HL-60 (cell line): Measurements from ENCODE around the gene MLH1.

Experiments used
- GABPA ChIP-seq: IDR thresholded peaks from 2 replicates; pipeline ENCODE4 v1.6.1; 2012; ENCODE audit warnings: low read depth
- POLR2AphosphoS5 ChIP-seq: IDR thresholded peaks from 2 replicates; pipeline ENCODE4 v1.6.1; 2012; ENCODE audit warnings: low read depth
- SPI1 ChIP-seq: IDR thresholded peaks from 2 replicates; pipeline ENCODE4 v1.6.1; 2012; ENCODE audit warnings: low read depth, mild to moderate bottlenecking, borderline replicate concordance
- TF ChIP-seq, protein P1 (sequence below): IDR thresholded peaks from one replicate; pipeline ENCODE4 v1.5.1; 2011; ENCODE audit warnings: low read length, control low read depth, inconsistent platforms; ENCODE audit not compliant: insufficient read depth
- TF ChIP-seq, protein P2 (sequence below): IDR thresholded peaks from 2 replicates; pipeline ENCODE4 v1.6.1; 2012; ENCODE audit warnings: low read depth; ENCODE audit not compliant: insufficient replicate concordance

DNA sequence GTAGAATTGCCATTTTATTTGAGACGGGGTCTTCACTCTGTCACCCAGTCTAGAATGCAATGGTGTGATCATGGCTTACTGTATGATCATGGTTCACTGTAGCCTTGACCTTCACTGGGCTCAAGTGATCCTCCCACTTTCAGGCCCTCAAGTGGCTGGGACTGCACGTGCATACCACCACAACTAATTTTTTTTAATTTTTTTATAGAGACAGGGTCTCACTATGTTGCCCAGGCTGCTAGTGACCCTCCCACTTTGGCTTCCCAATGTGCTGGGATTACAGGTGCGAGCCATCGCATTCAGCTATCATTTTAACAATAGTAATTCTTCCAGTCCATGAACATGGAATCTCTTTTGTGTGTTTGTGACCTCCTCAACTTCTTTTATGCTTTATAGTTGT lies 12.3 kb upstream of the MLH1 start:
- TF ChIP-seq, protein P1, sequence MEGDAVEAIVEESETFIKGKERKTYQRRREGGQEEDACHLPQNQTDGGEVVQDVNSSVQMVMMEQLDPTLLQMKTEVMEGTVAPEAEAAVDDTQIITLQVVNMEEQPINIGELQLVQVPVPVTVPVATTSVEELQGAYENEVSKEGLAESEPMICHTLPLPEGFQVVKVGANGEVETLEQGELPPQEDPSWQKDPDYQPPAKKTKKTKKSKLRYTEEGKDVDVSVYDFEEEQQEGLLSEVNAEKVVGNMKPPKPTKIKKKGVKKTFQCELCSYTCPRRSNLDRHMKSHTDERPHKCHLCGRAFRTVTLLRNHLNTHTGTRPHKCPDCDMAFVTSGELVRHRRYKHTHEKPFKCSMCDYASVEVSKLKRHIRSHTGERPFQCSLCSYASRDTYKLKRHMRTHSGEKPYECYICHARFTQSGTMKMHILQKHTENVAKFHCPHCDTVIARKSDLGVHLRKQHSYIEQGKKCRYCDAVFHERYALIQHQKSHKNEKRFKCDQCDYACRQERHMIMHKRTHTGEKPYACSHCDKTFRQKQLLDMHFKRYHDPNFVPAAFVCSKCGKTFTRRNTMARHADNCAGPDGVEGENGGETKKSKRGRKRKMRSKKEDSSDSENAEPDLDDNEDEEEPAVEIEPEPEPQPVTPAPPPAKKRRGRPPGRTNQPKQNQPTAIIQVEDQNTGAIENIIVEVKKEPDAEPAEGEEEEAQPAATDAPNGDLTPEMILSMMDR = no peak
- TF ChIP-seq, protein P2, sequence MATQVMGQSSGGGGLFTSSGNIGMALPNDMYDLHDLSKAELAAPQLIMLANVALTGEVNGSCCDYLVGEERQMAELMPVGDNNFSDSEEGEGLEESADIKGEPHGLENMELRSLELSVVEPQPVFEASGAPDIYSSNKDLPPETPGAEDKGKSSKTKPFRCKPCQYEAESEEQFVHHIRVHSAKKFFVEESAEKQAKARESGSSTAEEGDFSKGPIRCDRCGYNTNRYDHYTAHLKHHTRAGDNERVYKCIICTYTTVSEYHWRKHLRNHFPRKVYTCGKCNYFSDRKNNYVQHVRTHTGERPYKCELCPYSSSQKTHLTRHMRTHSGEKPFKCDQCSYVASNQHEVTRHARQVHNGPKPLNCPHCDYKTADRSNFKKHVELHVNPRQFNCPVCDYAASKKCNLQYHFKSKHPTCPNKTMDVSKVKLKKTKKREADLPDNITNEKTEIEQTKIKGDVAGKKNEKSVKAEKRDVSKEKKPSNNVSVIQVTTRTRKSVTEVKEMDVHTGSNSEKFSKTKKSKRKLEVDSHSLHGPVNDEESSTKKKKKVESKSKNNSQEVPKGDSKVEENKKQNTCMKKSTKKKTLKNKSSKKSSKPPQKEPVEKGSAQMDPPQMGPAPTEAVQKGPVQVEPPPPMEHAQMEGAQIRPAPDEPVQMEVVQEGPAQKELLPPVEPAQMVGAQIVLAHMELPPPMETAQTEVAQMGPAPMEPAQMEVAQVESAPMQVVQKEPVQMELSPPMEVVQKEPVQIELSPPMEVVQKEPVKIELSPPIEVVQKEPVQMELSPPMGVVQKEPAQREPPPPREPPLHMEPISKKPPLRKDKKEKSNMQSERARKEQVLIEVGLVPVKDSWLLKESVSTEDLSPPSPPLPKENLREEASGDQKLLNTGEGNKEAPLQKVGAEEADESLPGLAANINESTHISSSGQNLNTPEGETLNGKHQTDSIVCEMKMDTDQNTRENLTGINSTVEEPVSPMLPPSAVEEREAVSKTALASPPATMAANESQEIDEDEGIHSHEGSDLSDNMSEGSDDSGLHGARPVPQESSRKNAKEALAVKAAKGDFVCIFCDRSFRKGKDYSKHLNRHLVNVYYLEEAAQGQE = no peak
- no peak for TF ChIP-seq POLR2AphosphoS5
- no peak for TF ChIP-seq SPI1
- TF ChIP-seq GABPA = no peak
